K562 (cell line): Measurements from ENCODE around the gene CCN6. TPM values are rescaled to one million over a fixed set of nuclear protein-coding genes. Genes with fewer than 3 reads are reported as not detected.

Source experiments
- ATAC-seq: fragments of 200-7000 bp; cut with Tn5 transposase; 3 replicates; pipeline ENCODE4 v1.9.1; 2020; ENCODE audit warnings: moderate library complexity
- BruUV-seq: library from RNA; stranded (reverse); fragments of 400-500 nt; replicated peaks from 2 replicates; lab custom pipeline; 2021; lab: Mats Ljungman, UMichigan
- CTCF ChIA-PET: fragments of 300-600 bp; formaldehyde crosslinking; extraction: SDS; loops from one replicate; lab custom pipeline; 2021; ENCODE audit warnings: low intra/inter-chr PET ratio; lab: Yijun Ruan, JAX
- POLR2A ChIA-PET: fragments of 300-600, 350-650 bp; sonication (Branson Sonifier 250); formaldehyde crosslinking; extraction: SDS; loops from one replicate; lab custom pipeline; 2021; ENCODE audit warnings: antibody characterized with exemption, inconsistent platforms; lab: Yijun Ruan, JAX
- DNase-seq, 4 experiments: peaks; one replicate each; pipeline versions ENCODE4 v3.0.0 to v3.0.0-alpha.2; 2011 to 2018; ENCODE audit warnings: low spot score in 3 of 4, mixed read lengths in 3 of 4; ENCODE audit errors: extremely low read depth in 1 of 4
- FAIRE-seq: peaks from 2 replicates; lab custom pipeline; 2011; peaks lifted over from hg19 to GRCh38; lab: Jason Lieb, UNC
- H2AFZ ChIP-seq: 2 replicates; pipeline ENCODE4 v1.6.0; 2011; ENCODE audit warnings: low read depth, low read length, control low read depth, inconsistent platforms
- H3K27ac ChIP-seq: fragments of 200-600 bp; 3 replicates; pipeline ENCODE4 v1.8.0; 2011; ENCODE audit warnings: low read depth, mild to moderate bottlenecking, control low read depth, inconsistent platforms, low read length, moderate library complexity, mixed read lengths; ENCODE audit errors: extremely low read depth
- H3K27me3 ChIP-seq, 2 experiments: fragments of 300-600 bp in 1 of 2; 2 replicates in 1 of 2; 3 replicates in 1 of 2; pipeline versions ENCODE4 v1.6.0 to v1.8.0; 2011; ENCODE audit warnings: inconsistent platforms in 2 of 2, low read length in 2 of 2, mild to moderate bottlenecking in 1 of 2, mixed read lengths in 1 of 2, moderate library complexity in 1 of 2; ENCODE audit not compliant: control insufficient read depth in 2 of 2, insufficient read depth in 2 of 2
- H3K36me3 ChIP-seq: fragments of 300-600 bp; 3 replicates; pipeline ENCODE4 v1.8.0; 2011; ENCODE audit warnings: mild to moderate bottlenecking, low read length, inconsistent platforms; ENCODE audit not compliant: control insufficient read depth, insufficient read depth
- H3K4me1 ChIP-seq, 2 experiments: fragments of 200-600 bp in 1 of 2; replicated peaks in 1 of 2; 2 replicates in 1 of 2; 3 replicates in 1 of 2; pipeline versions ENCODE4 v1.5.1 to v1.8.0; 2011; ENCODE audit warnings: inconsistent platforms in 2 of 2, low read length in 2 of 2, mild to moderate bottlenecking in 1 of 2, mixed read lengths in 1 of 2, moderate library complexity in 1 of 2; ENCODE audit not compliant: control insufficient read depth in 2 of 2, insufficient read depth in 2 of 2
- H3K4me2 ChIP-seq: 2 replicates; pipeline ENCODE4 v1.6.1; 2011; ENCODE audit warnings: low read length, control low read depth, inconsistent platforms, mixed read lengths; ENCODE audit not compliant: insufficient read depth
- H3K4me3 ChIP-seq: fragments of 200-600 bp; sonication (generic), shearing (Covaris generic); 2 replicates; pipeline ENCODE4 v1.5.1; 2016; ENCODE audit warnings: control low read depth, inconsistent platforms
- H3K79me2 ChIP-seq: fragments of 200-600 bp; 3 replicates; pipeline ENCODE4 v1.8.0; 2011; ENCODE audit warnings: low read length, inconsistent platforms; ENCODE audit not compliant: control insufficient read depth, insufficient read depth
- H3K9ac ChIP-seq, 2 experiments: 2 replicates each; pipeline versions ENCODE4 v1.6.0 to v1.6.1; 2011; ENCODE audit warnings: low read depth in 2 of 2, low read length in 2 of 2, control low read depth in 1 of 2, inconsistent platforms in 1 of 2, mild to moderate bottlenecking in 1 of 2, mixed read lengths in 1 of 2; ENCODE audit not compliant: insufficient read depth in 1 of 2
- H3K9me1 ChIP-seq: one replicate; pipeline ENCODE4 v1.6.0; 2011; ENCODE audit warnings: inconsistent platforms, mild to moderate bottlenecking, low read length, moderate library complexity; ENCODE audit not compliant: control insufficient read depth, insufficient read depth
- H3K9me3 ChIP-seq: replicated peaks from 2 replicates; pipeline ENCODE4 v1.5.1; 2011; ENCODE audit warnings: low read depth, low read length, inconsistent platforms; ENCODE audit not compliant: control insufficient read depth, insufficient read depth
- H4K20me1 ChIP-seq: replicated peaks from 2 replicates; pipeline ENCODE4 v1.6.1; 2011; ENCODE audit warnings: low read length, inconsistent platforms, mixed read lengths; ENCODE audit not compliant: control insufficient read depth, insufficient read depth
- FOSL1 ChIP-seq: fragments of 200-800 bp; sonication (Bioruptor generic); conservative IDR thresholded peaks from 2 replicates; pipeline ENCODE4 v1.6.1; 2016; ENCODE audit warnings: missing genetic modification characterization, missing compliant biosample characterization
- RFX7 ChIP-seq: fragments of 250-450 bp; sonication (Bioruptor Pico); IDR thresholded peaks from 2 replicates; pipeline ENCODE4 v1.5.1; 2021; ENCODE audit warnings: mild to moderate bottlenecking
- ZNF197 ChIP-seq: fragments of 200-800 bp; sonication (Bioruptor generic); IDR thresholded peaks from 2 replicates; pipeline ENCODE4 v1.6.1; 2016; ENCODE audit warnings: low read depth, missing genetic modification characterization, missing compliant biosample characterization
- ZNF695 ChIP-seq: fragments of 450-650 bp; formaldehyde crosslinking; IDR thresholded peaks from 2 replicates; pipeline ENCODE4 v1.4.0; 2020; ENCODE audit warnings: mild to moderate bottlenecking, moderate library complexity
- WGBS: fragments of 100-300 bp; shearing (Covaris generic); methylation state at CpG from one replicate; pipeline ENCODE4 v1.1.6; 2016; ENCODE audit warnings: low coverage, mixed read lengths; ENCODE audit not compliant: insufficient coverage; ENCODE audit errors: missing lambda C conversion rate; 5-methylcytosine and 5-hydroxymethylcytosine counted together
- in situ Hi-C: fragments of 300-500 bp; cut with MboI; formaldehyde crosslinking; loops from 4 replicates; pipeline ENCODE4 v1.15.0; 2018; ENCODE audit warnings: inconsistent platforms, mixed read lengths
- intact Hi-C: fragments of 100-400 bp; cut with micrococcal nuclease; formaldehyde crosslinking; loops from 2 replicates; pipeline ENCODE4 v1.14.2; 2022
- polyA plus RNA-seq, 8 experiments: library from polyadenylated mRNA; depleted of rRNA in 4 of 8; stranded (reverse) in 5 of 8; unstranded in 3 of 8; fragments of >200 nt; fragmentation: Nextera tagmentation in 2 of 8; fragmentation: Illumina TruSeq in 1 of 8; extraction: Ambion mirVana in 2 of 8; extraction: Trizol in 1 of 8; gene quantifications; 2 replicates each; pipeline versions ENCODE4 v1.2.1 to v1.2.3, GENCODE V29; 2011 to 2014; ENCODE audit warnings: inconsistent platforms in 1 of 8, missing spikeins in 1 of 8
- total RNA-seq, 7 experiments: library from RNA; depleted of rRNA in 6 of 7; stranded (reverse); fragments of >200 nt in 6 of 7; fragmentation: Illumina TruSeq in 2 of 7; extraction: Trizol in 2 of 7; gene quantifications; 2 replicates each; pipeline versions ENCODE4 v1.2.1 to v1.2.3, GENCODE V29; 2011 to 2021; ENCODE audit warnings: low replicate concordance in 1 of 7

The CCN6 gene
- total and polyA plus RNA-seq, 9 of the 15 experiments (the other 6 are each of a cell fraction or from before 2014, with no cell fraction given) = 0.04 to 0.62 (median 0.21) TPM; not detected in 2

DNA sequence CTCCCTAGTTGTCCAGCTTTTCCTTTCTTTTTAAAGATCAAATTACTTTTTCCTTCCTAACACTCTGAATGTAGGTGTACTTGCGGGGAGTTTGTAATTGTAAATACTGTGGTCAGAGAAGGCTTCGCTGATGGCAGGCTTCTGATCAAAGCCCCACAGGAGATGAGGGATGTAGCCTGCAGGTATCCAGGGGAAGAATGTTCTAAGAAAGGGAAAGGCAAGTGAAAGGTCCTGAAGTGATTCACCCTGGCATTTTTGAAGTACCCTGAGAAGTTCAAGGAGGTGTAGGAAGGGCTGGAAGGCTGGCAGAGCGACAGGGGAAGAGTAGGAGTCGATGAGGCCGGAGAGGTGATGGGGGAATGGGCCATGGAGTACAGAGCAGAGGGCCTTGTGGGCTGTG, 38.2 kb upstream of the CCN6 start:
- Histone ChIP-seq H3K27ac (no peak overlapping the region), H2AFZ (no peak overlapping the region), H3K4me2 (no peak overlapping the region), H4K20me1 (no peaks in the 10 kb centered on the region), H3K79me2 (no peaks in the 10 kb centered on the region), H3K4me1 (no peaks in the 10 kb centered on the region), H3K27me3 (peaks cover 22 to 26% of the 10 kb centered on the region in 2 experiments; a peak in 4 of 5 replicates), H3K36me3 (no peaks in the 10 kb centered on the region), H3K9ac (no peak overlapping the region), H3K4me3 (no peak overlapping the region), H3K9me1 (no peaks in the 10 kb centered on the region), H3K9me3 (no peaks in the 10 kb centered on the region)
- ChIA-PET CTCF (no interaction called here), POLR2A (interaction anchor here (0.6 to 0.7 kb wide), 2 partner anchors 306 to 317 kb away, joined by 3 read pairs; no protein-coding TSS in a partner anchor)
- intact Hi-C loops (no loop called here), in situ Hi-C loops (no loop called here)
- DNase-seq (no peak), ATAC-seq (no peak), FAIRE-seq (no peak)
- TF ChIP-seq FOSL1 (tag) = no peak
- WGBS = 6% methylated on average over 5 of the region's 5 CpGs
- no TSS peak for BruUV-seq

DNA sequence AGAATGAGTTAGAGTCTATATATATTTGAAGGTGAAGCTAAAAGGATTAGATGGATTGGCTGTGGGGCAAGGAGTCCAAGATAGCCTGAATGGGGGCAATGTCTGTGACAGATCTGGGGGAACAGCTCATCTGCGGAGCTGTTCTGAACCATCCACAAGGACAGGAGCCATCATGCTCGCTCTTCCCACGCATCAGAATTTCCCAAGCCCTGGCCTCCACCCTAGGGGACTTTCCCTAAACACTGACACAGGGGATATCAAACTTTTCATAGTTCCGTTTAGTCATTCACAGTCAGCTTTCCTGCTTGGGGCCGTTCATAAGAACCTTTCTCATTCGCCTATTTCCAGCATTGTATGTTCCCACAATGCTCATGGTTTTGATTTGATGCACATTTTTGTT, 37.6 kb upstream of the CCN6 start:
- 2% methylated on average over 6 of the region's 6 CpGs for WGBS

More for the DNA sequence above, 37.6 kb upstream of the CCN6 start:
- peaks cover 22 to 26% of the 10 kb centered on the region in 2 experiments; a peak in 4 of 5 replicates for H3K27me3 ChIP-seq
- no peaks in the 10 kb centered on the region for H3K36me3 ChIP-seq
- DNase-seq = no peak
- no peaks in the 10 kb centered on the region for H3K9me1 ChIP-seq
- POLR2A ChIA-PET = interaction anchor here (0.7 kb wide), 2 partner anchors 318 to 400 kb away, joined by 3 read pairs; no protein-coding TSS in a partner anchor
- H3K9me3 ChIP-seq = no peaks in the 10 kb centered on the region
- no peak overlapping the region for H3K4me3 ChIP-seq
- intact Hi-C loops = no loop called here
- no peak overlapping the region for H3K4me2 ChIP-seq
- ATAC-seq = no peak
- no peak overlapping the region for H2AFZ ChIP-seq
- TF ChIP-seq ZNF197 (CRISPR knock-in tag) (no peak), ZNF695 (CRISPR knock-in tag) (no peak), RFX7 (CRISPR knock-in tag) (no peak)
- no peaks in the 10 kb centered on the region for H3K79me2 ChIP-seq
- H3K9ac ChIP-seq = no peak overlapping the region
- in situ Hi-C loops = no loop called here
- H4K20me1 ChIP-seq = no peaks in the 10 kb centered on the region
- FAIRE-seq = no peak
- CTCF ChIA-PET = no interaction called here
- no peaks in the 10 kb centered on the region for H3K4me1 ChIP-seq
- H3K27ac ChIP-seq = no peak overlapping the region
- no TSS peak for BruUV-seq
